Nephron progenitor cell (in vitro differentiated cells): ENCODE results near the gene SRPRB.

Source experiments
- DNase-seq: peaks from one replicate; pipeline ENCODE4 v3.0.0; 2021
- H3K27ac Mint-ChIP-seq: 2 replicates; pipeline ENCODE4 v1.8.0; 2021; ENCODE audit warnings: mild to moderate bottlenecking, moderate library complexity, mixed read lengths
- H3K27me3 Mint-ChIP-seq: 2 replicates; pipeline ENCODE4 v1.8.0; 2021; ENCODE audit warnings: mild to moderate bottlenecking, low read depth, mixed read lengths; ENCODE audit not compliant: poor library complexity
- H3K36me3 Mint-ChIP-seq: 2 replicates; pipeline ENCODE4 v1.8.0; 2021; ENCODE audit warnings: low read depth, mixed read lengths
- H3K4me1 Mint-ChIP-seq: 2 replicates; pipeline ENCODE4 v1.8.0; 2021; ENCODE audit warnings: mixed read lengths
- H3K4me3 Mint-ChIP-seq: 2 replicates; pipeline ENCODE4 v1.8.0; 2021; ENCODE audit warnings: mild to moderate bottlenecking, moderate library complexity, mixed read lengths
- H3K9me3 Mint-ChIP-seq: 2 replicates; pipeline ENCODE4 v1.8.0; 2021; ENCODE audit warnings: mild to moderate bottlenecking, moderate library complexity, mixed read lengths
- TF ChIP-seq, protein P1 (sequence below): fragments of 200-600 bp; sonication (generic); IDR thresholded peaks from 2 replicates; pipeline ENCODE4 v1.5.0; 2021; ENCODE audit warnings: antibody characterized with exemption

Gene SRPRB

GRCh38 chr3:133859381-133860234 is 54.0 kb downstream of the SRPRB start:
- H3K9me3 Mint-ChIP-seq: no peaks in the 10 kb centered on the region
- peaks cover 13% of the 10 kb centered on the region for H3K4me1 Mint-ChIP-seq
- no peaks in the 10 kb centered on the region for H3K36me3 Mint-ChIP-seq
- TF ChIP-seq, protein P1, sequence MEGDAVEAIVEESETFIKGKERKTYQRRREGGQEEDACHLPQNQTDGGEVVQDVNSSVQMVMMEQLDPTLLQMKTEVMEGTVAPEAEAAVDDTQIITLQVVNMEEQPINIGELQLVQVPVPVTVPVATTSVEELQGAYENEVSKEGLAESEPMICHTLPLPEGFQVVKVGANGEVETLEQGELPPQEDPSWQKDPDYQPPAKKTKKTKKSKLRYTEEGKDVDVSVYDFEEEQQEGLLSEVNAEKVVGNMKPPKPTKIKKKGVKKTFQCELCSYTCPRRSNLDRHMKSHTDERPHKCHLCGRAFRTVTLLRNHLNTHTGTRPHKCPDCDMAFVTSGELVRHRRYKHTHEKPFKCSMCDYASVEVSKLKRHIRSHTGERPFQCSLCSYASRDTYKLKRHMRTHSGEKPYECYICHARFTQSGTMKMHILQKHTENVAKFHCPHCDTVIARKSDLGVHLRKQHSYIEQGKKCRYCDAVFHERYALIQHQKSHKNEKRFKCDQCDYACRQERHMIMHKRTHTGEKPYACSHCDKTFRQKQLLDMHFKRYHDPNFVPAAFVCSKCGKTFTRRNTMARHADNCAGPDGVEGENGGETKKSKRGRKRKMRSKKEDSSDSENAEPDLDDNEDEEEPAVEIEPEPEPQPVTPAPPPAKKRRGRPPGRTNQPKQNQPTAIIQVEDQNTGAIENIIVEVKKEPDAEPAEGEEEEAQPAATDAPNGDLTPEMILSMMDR: no peak
- no peak overlapping the region for H3K27ac Mint-ChIP-seq
- DNase-seq: no peak
- H3K4me3 Mint-ChIP-seq: no peak overlapping the region
- H3K27me3 Mint-ChIP-seq: peaks cover under 1% of the 10 kb centered on the region

GRCh38 chr3:133860519-133860918 is 54.9 kb downstream of the SRPRB start:
- TF ChIP-seq, protein P1: no peak
- Mint-ChIP-seq H3K36me3 (no peaks in the 10 kb centered on the region), H3K4me3 (no peak overlapping the region), H3K27me3 (no peaks in the 10 kb centered on the region), H3K4me1 (peaks cover 14% of the 10 kb centered on the region), H3K27ac (no peak overlapping the region), H3K9me3 (no peaks in the 10 kb centered on the region)
- no peak for DNase-seq

DNA sequence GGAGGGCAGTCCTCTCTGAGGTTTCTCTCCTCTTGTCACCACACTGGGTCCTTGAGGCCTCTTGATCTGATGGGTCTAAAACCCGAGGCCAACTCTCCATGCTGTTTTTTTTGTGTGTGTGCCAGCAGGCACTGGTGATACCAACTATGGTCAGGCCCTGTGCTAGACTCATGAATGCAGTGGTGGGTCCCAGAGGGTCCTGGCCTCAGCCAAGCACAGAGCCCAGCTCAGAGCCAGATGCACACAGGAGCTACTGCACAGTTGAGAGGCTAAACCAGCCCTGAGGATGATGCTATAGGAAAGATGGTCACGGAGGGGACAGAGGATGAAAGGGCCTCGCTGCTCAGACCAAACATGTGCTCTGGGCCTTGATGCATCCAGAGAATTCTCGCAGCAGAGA is 56.5 kb downstream of the SRPRB start:
- H3K27ac Mint-ChIP-seq: no peak overlapping the region
- H3K4me1 Mint-ChIP-seq: peaks cover 14% of the 10 kb centered on the region
- H3K36me3 Mint-ChIP-seq: no peaks in the 10 kb centered on the region
- no peaks in the 10 kb centered on the region for H3K9me3 Mint-ChIP-seq
- TF ChIP-seq, protein P1: no peak
- H3K4me3 Mint-ChIP-seq: no peak overlapping the region
- DNase-seq: no peak
- H3K27me3 Mint-ChIP-seq: no peaks in the 10 kb centered on the region

DNA sequence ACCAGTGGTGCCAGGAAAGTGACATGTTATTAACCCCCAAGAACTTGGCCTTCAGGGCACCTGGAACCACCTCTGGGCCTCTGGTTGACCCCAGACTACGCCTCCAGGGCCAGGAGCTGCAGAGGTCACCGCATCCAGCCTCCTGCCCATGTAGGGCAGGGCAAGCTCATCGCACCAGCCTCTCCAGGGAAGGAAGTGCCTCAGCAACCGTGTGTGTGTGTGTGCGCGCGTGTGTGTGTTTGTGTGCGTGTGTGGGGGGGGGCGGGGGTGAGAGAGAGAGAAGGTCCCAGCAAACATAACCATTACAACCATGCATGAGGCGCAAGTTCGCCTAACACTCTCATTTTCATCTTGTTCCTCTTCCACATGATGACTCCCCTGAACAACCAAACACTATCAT is 58.3 kb downstream of the SRPRB start:
- H3K4me1 Mint-ChIP-seq: peaks cover 18% of the 10 kb centered on the region
- DNase-seq: no peak
- no peak overlapping the region for H3K27ac Mint-ChIP-seq
- H3K27me3 Mint-ChIP-seq: peaks cover 6% of the 10 kb centered on the region
- no peaks in the 10 kb centered on the region for H3K36me3 Mint-ChIP-seq
- H3K9me3 Mint-ChIP-seq: no peaks in the 10 kb centered on the region
- H3K4me3 Mint-ChIP-seq: no peak overlapping the region
- TF ChIP-seq, protein P1: no peak

DNA sequence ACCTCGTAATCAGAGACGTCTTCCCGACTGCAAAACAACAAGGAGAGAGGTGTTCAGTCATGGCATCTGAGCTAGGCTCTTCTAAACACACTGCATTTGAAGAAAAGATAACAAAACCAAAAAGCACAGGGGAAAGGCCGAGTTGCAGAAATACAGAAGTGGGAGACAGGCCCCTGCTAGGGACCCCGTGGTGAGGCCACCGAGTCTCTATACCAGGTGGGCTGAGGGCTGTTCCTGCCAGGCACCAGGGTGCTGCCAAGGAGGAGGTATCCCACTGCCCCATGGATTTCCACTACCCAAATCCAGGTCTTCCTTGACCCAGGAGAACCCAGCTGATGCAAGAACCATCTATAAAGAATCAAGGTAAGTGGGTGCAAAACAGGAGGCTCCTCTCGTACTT is 59.0 kb downstream of the SRPRB start:
- no peaks in the 10 kb centered on the region for H3K9me3 Mint-ChIP-seq
- no peak overlapping the region for H3K27ac Mint-ChIP-seq
- H3K36me3 Mint-ChIP-seq: no peaks in the 10 kb centered on the region
- no peak overlapping the region for H3K4me3 Mint-ChIP-seq
- peaks cover 6% of the 10 kb centered on the region for H3K27me3 Mint-ChIP-seq
- DNase-seq: no peak
- peaks cover 17% of the 10 kb centered on the region for H3K4me1 Mint-ChIP-seq
- TF ChIP-seq, protein P1: no peak
